ENCODE measurements around the gene PXDN. TPM values are rescaled to one million over a fixed set of nuclear protein-coding genes. Genes with fewer than 3 reads are reported as not detected.

The PXDN gene
- total RNA-seq, 1 donor from 2014 or later, result 576 TPM

- H3K9me3 Mint-ChIP-seq (ENCODE audit: low read depth), result no peaks in the 10 kb centered on the region
- no peaks in the 10 kb centered on the region for H3K27me3 Mint-ChIP-seq (ENCODE audit: low read depth)
- DNase-seq (ENCODE audit: low spot score), result peak; percentile 39
- H3K27ac Mint-ChIP-seq (ENCODE audit: unreplicated experiment), result no peak overlapping the region
- no peak for TF ChIP-seq CTCF (IDR thresholded peaks at IDR 0.05)
- no peak overlapping the region for H3K4me3 Mint-ChIP-seq (ENCODE audit: unreplicated experiment)
- H3K4me1 Mint-ChIP-seq (ENCODE audit: low read depth), result peaks cover 22% of the 10 kb centered on the region
- H3K36me3 Mint-ChIP-seq (ENCODE audit: low read depth), result peaks cover 5% of the 10 kb centered on the region
Measured at GRCh38 chr2:1586251-1586922, 157.9 kb downstream of the PXDN start.

GRCh38 chr2:1585635-1586034, 158.7 kb downstream of the PXDN start:
- no peak for DNase-seq (ENCODE audit: low spot score)
- TF ChIP-seq CTCF (IDR thresholded peaks at IDR 0.05), result no peak
- H3K36me3 Mint-ChIP-seq (ENCODE audit: low read depth), result peaks cover 5% of the 10 kb centered on the region
- no peaks in the 10 kb centered on the region for H3K27me3 Mint-ChIP-seq (ENCODE audit: low read depth)
- H3K9me3 Mint-ChIP-seq (ENCODE audit: low read depth), result no peaks in the 10 kb centered on the region
- no peak overlapping the region for H3K27ac Mint-ChIP-seq (ENCODE audit: unreplicated experiment)
- no peak overlapping the region for H3K4me3 Mint-ChIP-seq (ENCODE audit: unreplicated experiment)
- H3K4me1 Mint-ChIP-seq (ENCODE audit: low read depth), result peaks cover 22% of the 10 kb centered on the region

GRCh38 chr2:1584691-1585485, 159.4 kb downstream of the PXDN start:
- H3K27ac Mint-ChIP-seq (ENCODE audit: unreplicated experiment), result no peak overlapping the region
- peaks cover 5% of the 10 kb centered on the region for H3K36me3 Mint-ChIP-seq (ENCODE audit: low read depth)
- no peak overlapping the region for H3K4me3 Mint-ChIP-seq (ENCODE audit: unreplicated experiment)
- no peak for DNase-seq (ENCODE audit: low spot score)
- peaks cover 21% of the 10 kb centered on the region for H3K4me1 Mint-ChIP-seq (ENCODE audit: low read depth)
- no peaks in the 10 kb centered on the region for H3K27me3 Mint-ChIP-seq (ENCODE audit: low read depth)
- peak; percentile 52 for TF ChIP-seq CTCF (IDR thresholded peaks at IDR 0.05)
- H3K9me3 Mint-ChIP-seq (ENCODE audit: low read depth), result no peaks in the 10 kb centered on the region

- peaks cover 5% of the 10 kb centered on the region for H3K36me3 Mint-ChIP-seq (ENCODE audit: low read depth)
- H3K4me3 Mint-ChIP-seq (ENCODE audit: unreplicated experiment), result no peak overlapping the region
- DNase-seq (ENCODE audit: low spot score), result peak; percentile 74
- TF ChIP-seq CTCF (IDR thresholded peaks at IDR 0.05), result no peak
- H3K4me1 Mint-ChIP-seq (ENCODE audit: low read depth), result peaks cover 18% of the 10 kb centered on the region
- H3K27ac Mint-ChIP-seq (ENCODE audit: unreplicated experiment), result no peak overlapping the region
- H3K27me3 Mint-ChIP-seq (ENCODE audit: low read depth), result no peaks in the 10 kb centered on the region
- H3K9me3 Mint-ChIP-seq (ENCODE audit: low read depth), result no peaks in the 10 kb centered on the region
Measured at GRCh38 chr2:1584051-1584531, 160.2 kb downstream of the PXDN start.

- H3K36me3 Mint-ChIP-seq (ENCODE audit: low read depth), result peaks cover 5% of the 10 kb centered on the region
- no peaks in the 10 kb centered on the region for H3K27me3 Mint-ChIP-seq (ENCODE audit: low read depth)
- H3K9me3 Mint-ChIP-seq (ENCODE audit: low read depth), result no peaks in the 10 kb centered on the region
- H3K27ac Mint-ChIP-seq (ENCODE audit: unreplicated experiment), result no peak overlapping the region
- H3K4me1 Mint-ChIP-seq (ENCODE audit: low read depth), result peaks cover 10% of the 10 kb centered on the region
- no peak overlapping the region for H3K4me3 Mint-ChIP-seq (ENCODE audit: unreplicated experiment)
- TF ChIP-seq CTCF (IDR thresholded peaks at IDR 0.05), result no peak
- DNase-seq (ENCODE audit: low spot score), result peak; percentile 65
Measured at GRCh38 chr2:1582891-1583341, 161.4 kb downstream of the PXDN start.

Measured in chondrocyte (in vitro differentiated cells).